SU-DHL-6 (cell line): ENCODE measurements around the gene PVALEF.

Experiments
- EZH2phosphoT487 ChIP-seq: fragments of 200-600 bp; sonication (generic), shearing (Covaris generic); conservative IDR thresholded peaks from 2 replicates; pipeline ENCODE4 v1.6.1; 2018; ENCODE audit warnings: mild to moderate bottlenecking, antibody characterized with exemption, low read length, moderate library complexity, mixed read lengths
- TF ChIP-seq, protein P1 (sequence below): fragments of 200-600 bp; sonication (generic); IDR thresholded peaks from one replicate; pipeline ENCODE4 v1.5.1; 2017; ENCODE audit warnings: antibody characterized with exemption, mild to moderate bottlenecking, low read length, moderate library complexity; ENCODE audit not compliant: insufficient read depth, poor library complexity, severe bottlenecking

DNA sequence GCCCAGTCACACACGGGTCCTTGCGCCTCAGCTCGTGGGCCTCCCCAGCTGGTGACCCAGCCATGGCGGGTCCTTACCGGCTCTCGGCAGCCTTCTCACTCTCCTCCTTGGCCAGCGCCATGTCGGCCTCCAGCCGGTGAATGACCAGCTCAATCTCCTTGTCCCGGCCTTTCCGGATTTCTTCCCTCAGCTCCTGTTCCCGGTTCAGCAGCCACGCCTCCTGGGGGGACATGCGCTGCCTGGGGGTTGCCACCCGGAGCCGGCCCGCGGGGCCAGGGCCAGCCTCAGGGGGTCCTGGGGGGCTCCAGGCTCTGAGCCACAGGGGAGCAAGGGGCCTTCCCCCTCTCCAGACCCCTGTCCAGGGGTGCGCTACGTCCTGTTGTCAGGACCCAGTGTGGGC is 25.8 kb downstream of the PVALEF start:
- no peak for TF ChIP-seq EZH2phosphoT487
- TF ChIP-seq, protein P1, sequence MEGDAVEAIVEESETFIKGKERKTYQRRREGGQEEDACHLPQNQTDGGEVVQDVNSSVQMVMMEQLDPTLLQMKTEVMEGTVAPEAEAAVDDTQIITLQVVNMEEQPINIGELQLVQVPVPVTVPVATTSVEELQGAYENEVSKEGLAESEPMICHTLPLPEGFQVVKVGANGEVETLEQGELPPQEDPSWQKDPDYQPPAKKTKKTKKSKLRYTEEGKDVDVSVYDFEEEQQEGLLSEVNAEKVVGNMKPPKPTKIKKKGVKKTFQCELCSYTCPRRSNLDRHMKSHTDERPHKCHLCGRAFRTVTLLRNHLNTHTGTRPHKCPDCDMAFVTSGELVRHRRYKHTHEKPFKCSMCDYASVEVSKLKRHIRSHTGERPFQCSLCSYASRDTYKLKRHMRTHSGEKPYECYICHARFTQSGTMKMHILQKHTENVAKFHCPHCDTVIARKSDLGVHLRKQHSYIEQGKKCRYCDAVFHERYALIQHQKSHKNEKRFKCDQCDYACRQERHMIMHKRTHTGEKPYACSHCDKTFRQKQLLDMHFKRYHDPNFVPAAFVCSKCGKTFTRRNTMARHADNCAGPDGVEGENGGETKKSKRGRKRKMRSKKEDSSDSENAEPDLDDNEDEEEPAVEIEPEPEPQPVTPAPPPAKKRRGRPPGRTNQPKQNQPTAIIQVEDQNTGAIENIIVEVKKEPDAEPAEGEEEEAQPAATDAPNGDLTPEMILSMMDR: no peak
